HCT116 (cell line): ENCODE results near the gene SSTR5. TPM values are rescaled to one million over a fixed set of nuclear protein-coding genes. Genes with fewer than 3 reads are reported as not detected.

Experiments
- ATAC-seq: fragments of 200-7000 bp; cut with Tn5 transposase; 2 replicates; pipeline ENCODE4 v1.9.1; 2020; ENCODE audit warnings: mild to moderate bottlenecking, moderate library complexity
- BruUV-seq: library from RNA; stranded (reverse); fragments of 400-500 nt; replicated peaks from 2 replicates; lab custom pipeline; 2021; lab: Mats Ljungman, UMichigan
- CTCF ChIA-PET: fragments of 300-600 bp; sonication (Branson Sonifier 250); formaldehyde crosslinking; loops from one replicate; lab custom pipeline; 2021; ENCODE audit warnings: antibody characterized with exemption; lab: Charles Lee
- POLR2A ChIA-PET: fragments of 300-600, 350-600 bp; sonication (Branson Sonifier 250); formaldehyde crosslinking; loops from one replicate; lab custom pipeline; 2021; ENCODE audit warnings: antibody characterized with exemption; lab: Charles Lee
- RAD21 ChIA-PET, 2 experiments: fragments of 300-600 bp; sonication (Branson Sonifier 250); formaldehyde crosslinking; loops; one replicate each; lab custom pipeline; 2023; ENCODE audit warnings: low total read pairs in 2 of 2; ENCODE audit not compliant: uncharacterized antibody in 2 of 2, unreplicated experiment in 2 of 2, low non-redundant PET in 1 of 2; lab: Charles Lee
- DNase-seq: peaks from one replicate; pipeline ENCODE4 v3.0.0-alpha.2; 2010; ENCODE audit warnings: low read depth, low spot score
- H2AFZ ChIP-seq: fragments of 200-600 bp; shearing (Covaris generic), sonication (generic); 2 replicates; pipeline ENCODE4 v1.6.1; 2017; ENCODE audit warnings: low read depth, mixed run types, mixed read lengths, antibody characterized with exemption, low read length; ENCODE audit not compliant: poor library complexity, severe bottlenecking
- H3K27ac ChIP-seq: 2 replicates; pipeline ENCODE4 v1.5.1; 2012; ENCODE audit warnings: low read depth, low read length
- H3K27me3 ChIP-seq: fragments of 200-600 bp; sonication (generic); 2 replicates; pipeline ENCODE4 v1.6.1; 2016; ENCODE audit warnings: mixed run types, low read length, mixed read lengths; ENCODE audit not compliant: insufficient read depth
- H3K36me3 ChIP-seq, 2 experiments: fragments of 200-500 bp in 1 of 2; fragments of 200-600 bp in 1 of 2; sonication (Bioruptor generic) in 1 of 2; sonication (generic) in 1 of 2; 2 replicates each; pipeline versions ENCODE4 v1.5.1 to v1.6.1; 2014 to 2016; ENCODE audit warnings: low read length in 2 of 2, inconsistent platforms in 1 of 2, mixed read lengths in 1 of 2, mixed run types in 1 of 2; ENCODE audit not compliant: insufficient read depth in 2 of 2, control insufficient read depth in 1 of 2
- H3K4me1 ChIP-seq, 2 experiments: fragments of 200-600 bp in 1 of 2; sonication (generic) in 1 of 2; 2 replicates each; pipeline versions ENCODE4 v1.5.1 to v1.6.1; 2012 to 2017; ENCODE audit warnings: low read length in 2 of 2, inconsistent platforms in 1 of 2, mild to moderate bottlenecking in 1 of 2, mixed read lengths in 1 of 2, mixed run types in 1 of 2, moderate library complexity in 1 of 2; ENCODE audit not compliant: insufficient read depth in 2 of 2, control insufficient read depth in 1 of 2
- H3K4me2 ChIP-seq: fragments of 200-600 bp; sonication (generic); 2 replicates; pipeline ENCODE4 v1.6.1; 2017; ENCODE audit warnings: mixed run types, low read length, mixed read lengths
- H3K4me3 ChIP-seq, 2 experiments: fragments of 200-600 bp in 1 of 2; sonication (generic) in 1 of 2; replicated peaks in 1 of 2; 2 replicates each; pipeline ENCODE4 v1.5.1; 2011 to 2016; ENCODE audit warnings: low read length in 2 of 2, control low read depth in 1 of 2, low read depth in 1 of 2, mild to moderate bottlenecking in 1 of 2, mixed read lengths in 1 of 2, mixed run types in 1 of 2
- H3K79me2 ChIP-seq: fragments of 200-600 bp; sonication (generic); 2 replicates; pipeline ENCODE4 v1.6.1; 2017; ENCODE audit warnings: mild to moderate bottlenecking, mixed run types, low read length, moderate library complexity, mixed read lengths; ENCODE audit not compliant: insufficient read depth
- H3K9ac ChIP-seq: fragments of 200-600 bp; sonication (generic); 2 replicates; pipeline ENCODE4 v1.6.1; 2016; ENCODE audit warnings: low read length, mixed read lengths
- H3K9me2 ChIP-seq: fragments of 200-600 bp; sonication (generic), shearing (Covaris generic); 2 replicates; pipeline ENCODE4 v1.6.1; 2017; ENCODE audit warnings: mixed run types, mild to moderate bottlenecking, moderate library complexity; ENCODE audit not compliant: insufficient read depth
- H3K9me3 ChIP-seq, 2 experiments: fragments of 200-500 bp in 1 of 2; fragments of 200-600 bp in 1 of 2; sonication (Bioruptor generic) in 1 of 2; sonication (generic) in 1 of 2; 2 replicates each; pipeline ENCODE4 v1.6.1; 2014 to 2017; ENCODE audit warnings: low read length in 2 of 2, mixed read lengths in 2 of 2, inconsistent platforms in 1 of 2, low read depth in 1 of 2, mild to moderate bottlenecking in 1 of 2, mixed run types in 1 of 2, moderate library complexity in 1 of 2; ENCODE audit not compliant: control insufficient read depth in 1 of 2, insufficient read depth in 1 of 2
- H4K20me1 ChIP-seq: fragments of 200-600 bp; sonication (generic), shearing (Covaris generic); 2 replicates; pipeline ENCODE4 v1.6.1; 2017; ENCODE audit warnings: mixed run types, mild to moderate bottlenecking, moderate library complexity; ENCODE audit not compliant: insufficient read depth
- CTCF ChIP-seq, 3 experiments: fragments of 200-600 bp in 1 of 3; sonication (generic) in 1 of 3; IDR thresholded peaks in 2 of 3; conservative IDR thresholded peaks in 1 of 3; 2 replicates each; pipeline ENCODE4 v1.5.1; 2012 to 2017; ENCODE audit warnings: low read depth in 2 of 3, low read length in 2 of 3, antibody characterized with exemption in 1 of 3, borderline replicate concordance in 1 of 3, control low read depth in 1 of 3, mild to moderate bottlenecking in 1 of 3, mixed read lengths in 1 of 3, mixed run types in 1 of 3, moderate library complexity in 1 of 3; ENCODE audit not compliant: insufficient read depth in 1 of 3
- REST ChIP-seq: IDR thresholded peaks from 2 replicates; pipeline ENCODE4 v1.6.1; 2012; ENCODE audit warnings: low read depth
- SIN3A ChIP-seq: IDR thresholded peaks from 2 replicates; pipeline ENCODE4 v1.6.1; 2012; ENCODE audit warnings: low read depth
- SRF ChIP-seq: IDR thresholded peaks from 2 replicates; pipeline ENCODE4 v1.6.1; 2012; ENCODE audit warnings: low read depth
- intact Hi-C: fragments of 100-400 bp; cut with micrococcal nuclease; formaldehyde crosslinking; loops from 2 replicates; pipeline ENCODE4 v1.10.0; 2022
- total RNA-seq: library from RNA; stranded (reverse); gene quantifications from one replicate; pipeline ENCODE4 v1.2.1, GENCODE V29; 2021; ENCODE audit not compliant: unreplicated experiment

Gene SSTR5
- total RNA-seq, 1 experiment from 2014 or later = 7.2 TPM

DNA sequence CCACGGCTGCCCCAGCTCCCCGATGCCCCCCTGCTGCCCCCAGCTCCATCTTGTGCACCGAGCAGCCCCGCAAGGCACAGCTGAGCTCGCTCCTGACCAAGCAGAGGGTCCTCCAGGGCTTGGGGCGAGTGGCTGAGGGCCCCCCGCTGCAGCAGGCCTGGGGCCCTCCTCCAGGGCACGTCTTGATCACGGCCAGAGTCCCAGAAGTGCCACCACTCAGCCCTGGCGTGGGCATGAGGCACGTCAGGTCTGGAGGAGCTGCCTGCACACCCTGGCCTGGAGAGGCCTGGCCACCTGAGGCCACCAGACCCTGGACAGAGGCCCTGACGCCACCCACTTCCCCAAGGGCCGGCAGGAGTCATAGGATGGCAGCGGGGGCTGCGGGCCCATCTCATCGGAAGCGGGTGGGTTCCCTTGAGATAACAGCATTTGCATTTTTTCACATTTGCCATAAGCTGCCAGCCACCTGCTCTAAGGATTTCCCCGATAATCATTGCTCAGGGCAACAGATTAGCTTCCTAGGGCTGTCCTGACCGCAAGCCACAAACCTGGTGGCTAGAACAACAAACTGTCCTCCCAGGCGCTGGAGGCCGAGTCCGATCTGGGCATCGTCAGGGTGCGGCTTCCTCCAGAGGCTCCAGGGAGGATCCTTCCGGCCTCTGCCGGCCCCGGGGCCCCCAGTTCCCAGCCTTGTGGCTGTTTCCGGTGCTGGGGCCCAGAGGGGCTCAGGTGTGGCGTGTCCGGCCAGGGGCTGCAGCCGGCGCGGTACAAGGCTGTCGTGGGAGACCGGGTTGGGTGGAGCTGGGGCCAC lies 47.4 kb downstream of the SSTR5 start:
- H3K4me3 ChIP-seq = no peak overlapping the region
- H3K9me2 ChIP-seq = no peaks in the 10 kb centered on the region
- BruUV-seq = no TSS peak
- TF ChIP-seq CTCF (IDR thresholded peaks at IDR 0.05 in 2 of 3, conservative IDR thresholded peaks at IDR 0.05 in 1 of 3; ENCODE audit: borderline replicate concordance in 1 of 3, insufficient read depth in 1 of 3, low read depth in 2 of 3, low read length in 2 of 3) (no peak), REST (no peak), SIN3A (no peak), SRF (no peak)
- no peak overlapping the region for H2AFZ ChIP-seq
- no peak overlapping the region for H3K27ac ChIP-seq
- peaks cover 2% of the 10 kb centered on the region in 2 experiments; a peak in 3 of 4 replicates for H3K4me1 ChIP-seq
- H3K4me2 ChIP-seq = no peak overlapping the region
- ChIA-PET CTCF (no interaction called here), RAD21 (no interaction called here), POLR2A (no interaction called here)
- intact Hi-C loops = no loop called here
- no peaks in the 10 kb centered on the region for H3K79me2 ChIP-seq
- H3K9me3 ChIP-seq = no peaks in the 10 kb centered on the region
- H4K20me1 ChIP-seq = no peaks in the 10 kb centered on the region
- ATAC-seq (no peak), DNase-seq (no peak)
- no peaks in the 10 kb centered on the region for H3K27me3 ChIP-seq
- no peaks in the 10 kb centered on the region for H3K36me3 ChIP-seq
- no peak overlapping the region for H3K9ac ChIP-seq
